GM18505 (cell line): ENCODE data around the gene ACTL10.

ENCODE experiments used
- ATAC-seq: cut with Tn5 transposase; IDR thresholded peaks from one replicate; pipeline ENCODE4 v1.9.1; 2021; ENCODE audit not compliant: unreplicated experiment
- POLR2A ChIP-seq: IDR thresholded peaks from 4 replicates; pipeline ENCODE4 v1.6.1; 2011; ENCODE audit warnings: borderline replicate concordance; ENCODE audit not compliant: insufficient read depth, insufficient read length; ENCODE audit errors: extremely low read depth

Gene ACTL10

GRCh38 chr20:33684533-33685327 lies 18.0 kb downstream of the ACTL10 start:
- TF ChIP-seq POLR2A: no peak

GRCh38 chr20:33685328-33686099 lies 18.8 kb downstream of the ACTL10 start:
- peak; percentile 58 for TF ChIP-seq POLR2A
- ATAC-seq: peak; percentile 31

More at GRCh38 chr20:33684533-33685327, 18.0 kb downstream of the ACTL10 start:
- no peak for ATAC-seq

DNA sequence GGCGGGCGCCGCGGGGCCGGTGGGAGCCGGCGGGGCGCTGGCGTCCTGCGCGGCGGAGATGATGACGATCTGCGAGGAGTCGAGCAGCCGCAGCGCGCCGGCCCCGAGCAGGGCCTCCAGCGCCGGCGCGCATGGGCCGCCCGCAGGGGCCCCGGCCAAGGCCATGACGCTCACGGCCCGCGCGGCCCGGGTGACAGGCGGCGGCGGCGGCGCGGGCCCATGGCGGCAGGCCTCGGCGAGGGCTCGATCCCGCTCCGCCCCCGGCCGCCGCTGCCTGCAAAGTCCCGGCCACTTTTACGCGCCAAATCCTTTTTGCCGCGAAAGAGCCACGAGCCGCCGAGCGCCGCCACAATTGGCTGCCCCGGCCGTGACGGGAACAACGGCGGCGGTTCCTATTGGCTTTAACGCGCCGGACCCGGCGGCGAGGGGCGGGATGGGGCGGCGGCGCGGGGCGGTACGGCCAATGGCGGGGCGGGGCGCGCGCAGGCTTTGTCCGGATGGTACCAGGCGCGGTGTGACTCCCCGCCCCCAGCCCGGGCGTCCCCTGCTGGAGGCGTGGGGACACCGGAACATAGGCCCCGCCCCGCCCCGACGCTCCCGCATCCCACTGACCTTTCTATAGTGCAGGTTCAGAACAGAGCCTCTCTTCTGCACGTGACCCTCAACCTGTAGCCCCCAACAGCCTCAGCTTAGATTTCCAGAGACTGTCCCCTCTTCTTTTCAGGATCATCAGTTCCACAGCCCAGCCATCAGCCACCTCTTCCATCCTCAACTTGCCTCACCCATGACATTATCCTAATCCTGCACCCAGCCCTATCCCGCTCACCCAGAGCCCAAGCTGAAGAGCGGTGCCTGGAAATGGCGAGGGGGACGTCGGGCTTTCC lies 19.6 kb downstream of the ACTL10 start, which contains the start of gene E2F1:
E2F1 (minus strand) TSS at position 286 of the 884 bp plus-strand sequence; CDS start at position 165, 121 bp downstream.
- ATAC-seq: peak; percentile 76
- TF ChIP-seq POLR2A: peak; percentile 43

GRCh38 chr20:33686984-33687366 lies 20.2 kb downstream of the ACTL10 start:
- TF ChIP-seq POLR2A: no peak

DNA sequence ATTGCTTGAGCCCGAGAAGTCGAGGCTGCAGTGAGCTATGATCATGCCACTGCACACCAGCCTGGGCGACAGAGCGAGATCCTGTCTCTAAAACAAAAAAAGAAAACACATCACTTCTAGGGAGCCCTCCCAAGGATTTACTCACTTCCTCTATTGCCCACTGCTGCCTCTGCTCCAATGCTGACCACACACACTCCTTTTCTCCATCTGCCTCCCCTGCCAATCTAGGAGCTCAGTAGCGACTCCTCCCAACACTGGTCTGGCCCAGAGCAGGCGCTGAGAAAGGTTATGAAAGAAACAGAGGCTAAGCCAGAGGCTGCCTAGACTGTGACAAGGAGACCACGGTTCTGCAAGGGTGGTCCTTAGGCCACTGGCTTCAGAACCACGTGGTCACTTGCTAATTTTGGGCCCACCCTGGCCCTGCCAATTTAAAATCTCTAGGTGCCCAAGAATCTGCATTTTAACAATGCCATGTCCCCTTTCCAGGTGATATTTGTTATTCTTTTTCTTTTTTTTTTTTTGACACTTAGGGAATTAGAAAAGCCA lies 20.7 kb downstream of the ACTL10 start:
- TF ChIP-seq POLR2A: no peak
- ATAC-seq: no peak

More at GRCh38 chr20:33686984-33687366, 20.2 kb downstream of the ACTL10 start:
- ATAC-seq: no peak

DNA sequence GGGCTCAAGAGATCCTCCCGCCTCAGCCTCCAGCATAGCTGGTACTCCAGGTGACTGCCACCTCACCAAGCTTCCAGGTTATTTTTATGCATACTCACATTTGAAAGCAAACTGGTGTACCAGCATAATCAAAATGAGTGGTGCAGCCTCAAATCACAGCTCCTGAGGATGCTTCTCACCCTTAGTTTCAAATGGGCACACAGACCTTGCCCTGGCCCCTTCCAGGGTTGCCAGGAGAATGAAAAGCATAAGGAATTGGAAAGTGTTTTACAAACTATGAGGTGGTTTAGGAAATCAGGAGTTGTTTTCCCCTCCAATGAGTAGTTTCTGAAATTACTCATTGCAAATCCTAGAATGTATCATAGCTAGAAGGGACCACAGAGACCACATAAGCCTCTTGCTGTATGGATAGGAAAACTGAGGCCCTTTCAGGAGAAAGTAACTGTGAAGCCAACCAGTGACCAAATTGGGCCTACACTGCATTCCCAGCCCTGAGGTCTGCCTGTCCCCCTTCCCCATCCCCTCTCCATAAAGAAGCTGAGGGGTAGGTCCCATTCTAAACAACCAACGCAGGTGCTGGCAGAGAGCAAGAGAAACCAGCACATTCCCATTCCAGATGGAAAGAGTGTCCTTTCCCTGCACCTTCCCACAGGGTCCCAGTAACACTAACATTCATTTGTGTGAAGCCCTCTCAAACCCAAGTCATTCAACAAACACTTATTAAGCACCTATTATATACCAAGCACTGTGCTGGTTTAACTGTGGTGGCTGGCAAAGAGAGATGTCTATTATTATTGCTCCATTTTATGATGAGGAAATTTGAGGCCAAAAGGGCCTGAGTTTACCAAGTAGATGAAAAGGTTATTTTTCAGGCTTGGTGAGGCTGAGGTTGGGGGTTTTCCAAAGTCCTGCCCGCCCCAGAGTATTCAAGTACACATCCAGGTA lies 21.5 kb downstream of the ACTL10 start:
- no peak for TF ChIP-seq POLR2A
- no peak for ATAC-seq

GRCh38 chr20:33688938-33689424 lies 22.2 kb downstream of the ACTL10 start:
- TF ChIP-seq POLR2A: no peak

DNA sequence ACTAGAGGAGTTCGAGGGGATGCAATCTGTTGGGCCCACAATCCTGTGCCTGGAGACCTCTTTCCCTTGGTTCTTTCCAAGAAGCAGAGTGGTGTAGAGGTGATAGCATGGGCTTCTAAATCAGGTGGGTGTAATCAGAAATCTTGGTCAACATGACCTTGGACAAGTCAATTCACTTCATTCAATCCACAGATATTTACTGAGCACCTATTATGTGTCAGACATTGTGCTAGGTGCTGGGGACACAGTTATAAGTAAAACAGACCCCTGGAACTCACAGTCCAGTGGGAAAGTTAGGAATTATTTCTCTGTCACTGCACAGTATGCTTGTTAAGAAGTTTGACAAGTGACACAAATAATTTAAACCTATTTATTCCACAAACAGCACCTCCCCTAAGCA lies 22.8 kb downstream of the ACTL10 start:
- no peak for TF ChIP-seq POLR2A
- ATAC-seq: no peak

More at GRCh38 chr20:33688938-33689424, 22.2 kb downstream of the ACTL10 start:
- ATAC-seq: no peak

GRCh38 chr20:33689973-33690372 lies 23.2 kb downstream of the ACTL10 start:
- no peak for TF ChIP-seq POLR2A
- ATAC-seq: no peak

- no peak for ATAC-seq
- no peak for TF ChIP-seq POLR2A
Observed at GRCh38 chr20:33693289-33693688, 26.5 kb downstream of the ACTL10 start.
